HepG2 (cell line): ENCODE measurements around the gene TMEM129. TPM values are rescaled to one million over a fixed set of nuclear protein-coding genes. Genes with fewer than 3 reads are reported as not detected.

Source experiments
- BCL6 ChIP-seq: IDR thresholded peaks from 2 replicates; pipeline ENCODE4 v1.6.1; 2016; ENCODE audit warnings: missing genetic modification reagents, missing compliant biosample characterization
- KLF11 ChIP-seq: IDR thresholded peaks from 2 replicates; pipeline ENCODE4 v1.6.1; 2016; ENCODE audit warnings: missing compliant biosample characterization
- MED13 ChIP-seq: sonication (generic); formaldehyde crosslinking; IDR thresholded peaks from 2 replicates; pipeline ENCODE4 v1.5.0; 2020; ENCODE audit warnings: missing genetic modification reagents
- MTF1 ChIP-seq: sonication (generic); formaldehyde crosslinking; IDR thresholded peaks from 2 replicates; pipeline ENCODE4 v1.5.0; 2020; ENCODE audit warnings: missing genetic modification reagents
- PHB2 ChIP-seq: fragments of 450-650 bp; IDR thresholded peaks from 2 replicates; pipeline ENCODE4 v1.6.1; 2018; ENCODE audit not compliant: partially characterized antibody
- ZBTB20 ChIP-seq: sonication (generic); formaldehyde crosslinking; IDR thresholded peaks from 2 replicates; pipeline ENCODE4 v1.8.1; 2023; ENCODE audit warnings: missing genetic modification reagents, low read depth, mild to moderate bottlenecking, borderline replicate concordance
- ZNF75D ChIP-seq: sonication (generic); formaldehyde crosslinking; IDR thresholded peaks from 2 replicates; pipeline ENCODE4 v1.8.1; 2023; ENCODE audit warnings: missing genetic modification reagents, mild to moderate bottlenecking, borderline replicate concordance
- polyA plus RNA-seq, 8 experiments: library from polyadenylated mRNA; depleted of rRNA in 3 of 8; stranded (reverse) in 7 of 8; unstranded in 1 of 8; fragments of >200 nt; fragmentation: Illumina TruSeq in 4 of 8; extraction: Trizol in 4 of 8; gene quantifications; 2 replicates each; pipeline versions ENCODE4 v1.2.1 to v1.2.3, GENCODE V29; 2011 to 2016; ENCODE audit warnings: low read depth in 4 of 8, missing spikeins in 1 of 8, mixed read lengths in 1 of 8; ENCODE audit not compliant: insufficient read depth in 1 of 8
- total RNA-seq, 5 experiments: library from RNA; depleted of rRNA; stranded (reverse); fragments of >200 nt; fragmentation: Illumina TruSeq; extraction: Trizol; gene quantifications; 2 replicates each; pipeline ENCODE4 v1.2.3, GENCODE V29; 2016; ENCODE audit warnings: low read depth in 1 of 5
- TF ChIP-seq, protein P1 (sequence below): sonication (generic); formaldehyde crosslinking; conservative IDR thresholded peaks from 2 replicates; pipeline ENCODE4 v1.8.0; 2022; ENCODE audit warnings: mild to moderate bottlenecking, moderate library complexity, missing genetic modification reagents
- TF ChIP-seq, protein P2 (sequence below): sonication (generic); formaldehyde crosslinking; IDR thresholded peaks from 2 replicates; pipeline ENCODE4 v1.4.0; 2020; ENCODE audit warnings: low read depth, missing genetic modification reagents
- TF ChIP-seq, protein P3 (sequence below): sonication (generic); formaldehyde crosslinking; IDR thresholded peaks from 2 replicates; pipeline ENCODE4 v1.8.0; 2022; ENCODE audit warnings: missing genetic modification reagents, mild to moderate bottlenecking, inconsistent platforms, borderline replicate concordance
- TF ChIP-seq, protein P4 (sequence below): sonication (generic); formaldehyde crosslinking; IDR thresholded peaks from 2 replicates; pipeline ENCODE4 v1.8.1; 2023; ENCODE audit warnings: mild to moderate bottlenecking, inconsistent platforms, moderate library complexity, missing genetic modification reagents, borderline replicate concordance

Gene TMEM129
- total and polyA plus RNA-seq, 2 of the 13 experiments (the other 11 are each of a cell fraction or from before 2014, with no cell fraction given): 19.0 to 25.8 TPM

DNA sequence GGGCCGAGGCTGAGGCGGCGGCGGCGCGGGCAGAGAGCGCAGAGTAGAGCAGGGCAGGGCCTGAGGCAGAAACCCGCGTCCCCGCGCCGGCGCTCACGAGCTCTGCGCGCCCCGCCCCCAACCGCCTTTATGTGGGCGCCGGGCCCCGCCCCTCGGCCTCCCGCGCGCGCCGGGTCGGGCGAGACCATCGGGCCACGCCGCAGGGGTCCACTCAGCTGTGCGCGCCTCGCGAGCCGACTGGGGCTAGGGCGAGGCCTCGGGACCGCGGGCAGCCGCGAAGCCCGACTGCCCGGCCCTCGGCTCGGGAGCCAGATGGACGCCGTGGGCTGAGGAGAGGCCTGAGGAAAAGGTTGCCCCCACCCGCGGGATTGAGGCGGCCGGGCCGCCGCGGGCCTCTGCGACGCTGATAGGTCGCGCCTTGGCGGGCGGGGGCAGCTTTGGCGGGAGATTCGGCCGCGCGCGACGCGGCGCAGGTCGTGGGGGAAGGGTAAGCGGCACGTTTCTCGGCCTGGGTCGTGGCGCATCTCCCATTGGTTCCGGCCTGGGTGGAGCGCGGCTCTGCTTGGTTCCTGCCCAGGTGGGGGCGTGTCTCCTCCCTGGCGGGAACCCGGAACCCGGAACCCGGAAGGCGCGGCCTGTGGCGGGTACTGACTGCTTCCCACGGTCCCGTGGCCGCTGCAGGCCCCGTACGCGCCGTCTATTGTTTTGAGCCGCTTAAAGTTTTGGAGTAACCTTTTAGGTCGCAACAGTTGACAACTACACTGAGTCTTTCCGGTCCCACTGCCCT lies 8.7 kb downstream of the TMEM129 start, which contains the start of gene SLBP (continued):
- TF ChIP-seq, protein P1, sequence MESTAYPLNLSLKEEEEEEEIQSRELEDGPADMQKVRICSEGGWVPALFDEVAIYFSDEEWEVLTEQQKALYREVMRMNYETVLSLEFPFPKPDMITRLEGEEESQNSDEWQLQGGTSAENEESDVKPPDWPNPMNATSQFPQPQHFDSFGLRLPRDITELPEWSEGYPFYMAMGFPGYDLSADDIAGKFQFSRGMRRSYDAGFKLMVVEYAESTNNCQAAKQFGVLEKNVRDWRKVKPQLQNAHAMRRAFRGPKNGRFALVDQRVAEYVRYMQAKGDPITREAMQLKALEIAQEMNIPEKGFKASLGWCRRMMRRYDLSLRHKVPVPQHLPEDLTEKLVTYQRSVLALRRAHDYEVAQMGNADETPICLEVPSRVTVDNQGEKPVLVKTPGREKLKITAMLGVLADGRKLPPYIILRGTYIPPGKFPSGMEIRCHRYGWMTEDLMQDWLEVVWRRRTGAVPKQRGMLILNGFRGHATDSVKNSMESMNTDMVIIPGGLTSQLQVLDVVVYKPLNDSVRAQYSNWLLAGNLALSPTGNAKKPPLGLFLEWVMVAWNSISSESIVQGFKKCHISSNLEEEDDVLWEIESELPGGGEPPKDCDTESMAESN: peak; percentile 98
- TF ChIP-seq, protein P2, sequence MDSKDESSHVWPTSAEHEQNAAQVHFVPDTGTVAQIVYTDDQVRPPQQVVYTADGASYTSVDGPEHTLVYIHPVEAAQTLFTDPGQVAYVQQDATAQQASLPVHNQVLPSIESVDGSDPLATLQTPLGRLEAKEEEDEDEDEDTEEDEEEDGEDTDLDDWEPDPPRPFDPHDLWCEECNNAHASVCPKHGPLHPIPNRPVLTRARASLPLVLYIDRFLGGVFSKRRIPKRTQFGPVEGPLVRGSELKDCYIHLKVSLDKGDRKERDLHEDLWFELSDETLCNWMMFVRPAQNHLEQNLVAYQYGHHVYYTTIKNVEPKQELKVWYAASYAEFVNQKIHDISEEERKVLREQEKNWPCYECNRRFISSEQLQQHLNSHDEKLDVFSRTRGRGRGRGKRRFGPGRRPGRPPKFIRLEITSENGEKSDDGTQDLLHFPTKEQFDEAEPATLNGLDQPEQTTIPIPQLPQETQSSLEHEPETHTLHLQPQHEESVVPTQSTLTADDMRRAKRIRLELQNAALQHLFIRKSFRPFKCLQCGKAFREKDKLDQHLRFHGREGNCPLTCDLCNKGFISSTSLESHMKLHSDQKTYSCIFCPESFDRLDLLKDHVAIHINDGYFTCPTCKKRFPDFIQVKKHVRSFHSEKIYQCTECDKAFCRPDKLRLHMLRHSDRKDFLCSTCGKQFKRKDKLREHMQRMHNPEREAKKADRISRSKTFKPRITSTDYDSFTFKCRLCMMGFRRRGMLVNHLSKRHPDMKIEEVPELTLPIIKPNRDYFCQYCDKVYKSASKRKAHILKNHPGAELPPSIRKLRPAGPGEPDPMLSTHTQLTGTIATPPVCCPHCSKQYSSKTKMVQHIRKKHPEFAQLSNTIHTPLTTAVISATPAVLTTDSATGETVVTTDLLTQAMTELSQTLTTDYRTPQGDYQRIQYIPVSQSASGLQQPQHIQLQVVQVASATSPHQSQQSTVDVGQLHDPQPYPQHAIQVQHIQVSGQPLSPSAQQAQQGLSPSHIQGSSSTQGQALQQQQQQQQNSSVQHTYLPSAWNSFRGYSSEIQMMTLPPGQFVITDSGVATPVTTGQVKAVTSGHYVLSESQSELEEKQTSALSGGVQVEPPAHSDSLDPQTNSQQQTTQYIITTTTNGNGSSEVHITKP (CRISPR knock-in tag): peak; percentile 98
- TF ChIP-seq KLF11 (CRISPR knock-in tag): peak; percentile 94; the same call in 1 of the 2 replicates
- peak; percentile 93; the same call in 1 of the 2 replicates for TF ChIP-seq MTF1 (CRISPR knock-in tag)
- TF ChIP-seq, protein P3, sequence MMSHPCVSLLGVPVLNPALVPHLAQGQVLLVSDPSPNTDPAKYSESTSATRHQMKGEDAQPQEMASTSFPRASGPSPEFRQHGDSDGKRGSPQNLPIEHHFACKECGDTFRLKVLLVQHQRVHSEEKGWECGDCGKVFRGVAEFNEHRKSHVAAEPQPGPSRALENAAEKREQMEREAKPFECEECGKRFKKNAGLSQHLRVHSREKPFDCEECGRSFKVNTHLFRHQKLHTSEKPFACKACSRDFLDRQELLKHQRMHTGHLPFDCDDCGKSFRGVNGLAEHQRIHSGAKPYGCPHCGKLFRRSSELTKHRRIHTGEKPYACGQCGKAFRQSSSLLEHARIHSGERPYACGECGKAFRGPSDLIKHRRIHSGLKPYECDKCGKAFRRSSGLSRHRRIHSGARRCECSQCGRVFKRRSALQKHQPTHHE (CRISPR knock-in tag): peak; percentile 99
- TF ChIP-seq, protein P4, sequence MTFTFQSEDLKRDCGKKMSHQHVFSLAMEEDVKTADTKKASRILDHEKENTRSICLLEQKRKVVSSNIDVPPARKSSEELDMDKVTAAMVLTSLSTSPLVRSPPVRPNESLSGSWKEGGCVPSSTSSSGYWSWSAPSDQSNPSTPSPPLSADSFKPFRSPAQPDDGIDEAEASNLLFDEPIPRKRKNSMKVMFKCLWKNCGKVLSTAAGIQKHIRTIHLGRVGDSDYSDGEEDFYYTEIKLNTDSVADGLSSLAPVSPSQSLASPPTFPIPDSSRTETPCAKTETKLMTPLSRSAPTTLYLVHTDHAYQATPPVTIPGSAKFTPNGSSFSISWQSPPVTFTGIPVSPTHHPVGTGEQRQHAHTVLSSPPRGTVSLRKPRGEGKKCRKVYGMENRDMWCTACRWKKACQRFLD (CRISPR knock-in tag): peak; percentile 97
- TF ChIP-seq PHB2: no peak
- peak; percentile 16; the same call in 1 of the 2 replicates for TF ChIP-seq BCL6
- peak; percentile 52; the same call in 1 of the 2 replicates for TF ChIP-seq ZBTB20 (CRISPR knock-in tag)
- peak; percentile 92 for TF ChIP-seq ZNF75D (CRISPR knock-in tag)
- TF ChIP-seq MED13: peak; percentile 97
